Neural crest cell (in vitro differentiated cells): Measurements from ENCODE around the gene NCOA5. TPM values are rescaled to one million over a fixed set of nuclear protein-coding genes. Genes with fewer than 3 reads are reported as not detected.

Source experiments
- DNase-seq: peaks from one replicate; pipeline ENCODE4 v3.0.0; 2021; ENCODE audit warnings: low read depth, mixed read lengths, low spot score
- H3K27ac Mint-ChIP-seq: one replicate; pipeline ENCODE4 v1.8.0; 2021; ENCODE audit warnings: mild to moderate bottlenecking, mixed read lengths; ENCODE audit not compliant: unreplicated experiment
- H3K27me3 Mint-ChIP-seq: 2 replicates; pipeline ENCODE4 v1.8.0; 2021; ENCODE audit warnings: low read depth, mild to moderate bottlenecking, mixed read lengths
- H3K36me3 Mint-ChIP-seq: 2 replicates; pipeline ENCODE4 v1.8.0; 2021; ENCODE audit warnings: low read depth, mild to moderate bottlenecking, mixed read lengths
- H3K4me1 Mint-ChIP-seq: 2 replicates; pipeline ENCODE4 v1.8.0; 2021; ENCODE audit warnings: mixed read lengths
- H3K4me3 Mint-ChIP-seq: one replicate; pipeline ENCODE4 v1.8.0; 2021; ENCODE audit warnings: mild to moderate bottlenecking, mixed read lengths
- H3K9me3 Mint-ChIP-seq: 2 replicates; pipeline ENCODE4 v1.8.0; 2021; ENCODE audit warnings: mixed read lengths
- total RNA-seq: library from RNA; stranded (reverse); gene quantifications from 2 replicates; pipeline ENCODE4 v1.2.1, GENCODE V29; 2021
- TF ChIP-seq, protein P1 (sequence below): fragments of 200-600 bp; sonication (generic); conservative IDR thresholded peaks from 2 replicates; pipeline ENCODE4 v1.5.0; 2021; ENCODE audit warnings: antibody characterized with exemption, mild to moderate bottlenecking

NCOA5 gene
- total RNA-seq, 1 donor from 2014 or later: 69.5 TPM

DNA sequence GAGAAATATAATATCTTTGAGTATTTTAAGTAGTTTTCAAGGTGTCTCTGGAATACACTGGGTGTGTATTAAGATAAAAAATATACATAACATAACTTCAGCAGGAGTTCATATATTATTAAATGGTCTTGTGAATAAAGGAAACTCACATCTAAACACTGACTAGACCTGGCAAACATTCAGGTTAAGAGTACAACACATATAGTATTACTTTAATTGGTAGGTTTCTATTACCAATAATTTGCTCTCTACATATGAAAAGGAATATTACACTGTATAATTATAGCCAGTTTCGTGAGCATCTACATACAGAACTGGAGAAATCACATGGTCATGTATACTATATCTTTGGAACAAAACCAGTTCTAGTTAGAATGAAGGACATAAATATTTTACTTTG, 8.7 kb downstream of the NCOA5 start:
- no peak for DNase-seq

DNA sequence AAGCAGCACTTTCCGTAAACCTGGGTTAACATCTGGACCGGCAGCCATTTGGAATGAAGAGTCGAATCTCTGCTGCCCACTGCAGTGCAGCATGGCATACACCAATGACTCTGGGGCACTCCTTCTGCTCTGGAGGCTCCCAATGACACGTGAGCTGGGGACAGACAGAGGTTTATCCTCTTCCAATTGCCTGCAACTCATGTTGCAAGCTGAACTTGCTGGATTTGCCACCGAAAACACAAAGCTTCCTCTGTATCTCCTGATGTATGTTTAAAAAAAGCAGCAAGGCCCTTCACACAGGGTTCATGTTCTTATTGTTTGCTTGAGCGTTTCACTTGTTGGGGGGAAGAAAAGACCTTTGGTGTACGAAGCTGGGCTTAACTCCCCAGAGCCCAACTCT, 10.8 kb downstream of the NCOA5 start:
- Mint-ChIP-seq H3K27ac (peak overlapping the region; percentile 52), H3K27me3 (no peaks in the 10 kb centered on the region), H3K9me3 (no peaks in the 10 kb centered on the region), H3K4me3 (peak overlapping the region; percentile 6), H3K36me3 (peaks cover 3% of the 10 kb centered on the region), H3K4me1 (peaks cover 48% of the 10 kb centered on the region)
- TF ChIP-seq, protein P1, sequence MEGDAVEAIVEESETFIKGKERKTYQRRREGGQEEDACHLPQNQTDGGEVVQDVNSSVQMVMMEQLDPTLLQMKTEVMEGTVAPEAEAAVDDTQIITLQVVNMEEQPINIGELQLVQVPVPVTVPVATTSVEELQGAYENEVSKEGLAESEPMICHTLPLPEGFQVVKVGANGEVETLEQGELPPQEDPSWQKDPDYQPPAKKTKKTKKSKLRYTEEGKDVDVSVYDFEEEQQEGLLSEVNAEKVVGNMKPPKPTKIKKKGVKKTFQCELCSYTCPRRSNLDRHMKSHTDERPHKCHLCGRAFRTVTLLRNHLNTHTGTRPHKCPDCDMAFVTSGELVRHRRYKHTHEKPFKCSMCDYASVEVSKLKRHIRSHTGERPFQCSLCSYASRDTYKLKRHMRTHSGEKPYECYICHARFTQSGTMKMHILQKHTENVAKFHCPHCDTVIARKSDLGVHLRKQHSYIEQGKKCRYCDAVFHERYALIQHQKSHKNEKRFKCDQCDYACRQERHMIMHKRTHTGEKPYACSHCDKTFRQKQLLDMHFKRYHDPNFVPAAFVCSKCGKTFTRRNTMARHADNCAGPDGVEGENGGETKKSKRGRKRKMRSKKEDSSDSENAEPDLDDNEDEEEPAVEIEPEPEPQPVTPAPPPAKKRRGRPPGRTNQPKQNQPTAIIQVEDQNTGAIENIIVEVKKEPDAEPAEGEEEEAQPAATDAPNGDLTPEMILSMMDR: no peak
- DNase-seq: no peak

More for the DNA sequence above, 8.7 kb downstream of the NCOA5 start:
- Mint-ChIP-seq H3K4me1 (peaks cover 45% of the 10 kb centered on the region), H3K4me3 (no peak overlapping the region), H3K27ac (no peak overlapping the region), H3K36me3 (no peaks in the 10 kb centered on the region), H3K9me3 (no peaks in the 10 kb centered on the region), H3K27me3 (no peaks in the 10 kb centered on the region)
- TF ChIP-seq, protein P1: no peak

DNA sequence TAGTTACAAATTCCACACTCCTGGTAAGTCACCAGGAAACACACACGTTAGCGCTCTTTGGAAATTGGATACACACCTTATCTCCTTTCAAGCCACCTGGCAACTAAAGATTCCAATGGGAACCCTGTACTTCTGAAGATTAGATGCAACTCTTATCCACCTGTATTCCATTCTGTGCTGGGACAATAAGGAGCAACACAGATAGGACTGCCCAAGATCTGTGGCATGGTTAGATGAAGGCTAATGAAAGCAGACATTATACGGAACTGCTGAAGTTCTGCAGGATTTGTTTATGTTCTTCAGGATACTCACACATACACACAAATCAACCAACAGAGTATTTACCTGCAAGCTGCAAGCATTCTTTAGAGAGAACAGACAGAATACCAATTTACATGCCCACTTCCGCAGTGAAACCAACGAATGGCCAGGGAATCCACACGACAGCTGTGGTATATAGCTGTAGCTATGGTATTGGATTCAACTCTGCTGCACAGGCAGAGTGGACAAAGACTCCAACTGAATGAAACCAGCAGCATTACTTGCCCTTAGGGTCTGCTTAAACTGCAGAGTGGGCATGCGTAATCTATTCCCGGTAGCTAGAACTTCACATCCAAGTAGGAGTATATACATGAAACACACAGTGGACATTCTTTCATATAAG, 12.0 kb downstream of the NCOA5 start:
- DNase-seq: no peak
- no peak overlapping the region for H3K4me3 Mint-ChIP-seq
- H3K9me3 Mint-ChIP-seq: no peaks in the 10 kb centered on the region
- no peak overlapping the region for H3K27ac Mint-ChIP-seq
- TF ChIP-seq, protein P1: no peak
- H3K36me3 Mint-ChIP-seq: peaks cover 3% of the 10 kb centered on the region
- H3K4me1 Mint-ChIP-seq: peaks cover 48% of the 10 kb centered on the region
- no peaks in the 10 kb centered on the region for H3K27me3 Mint-ChIP-seq

DNA sequence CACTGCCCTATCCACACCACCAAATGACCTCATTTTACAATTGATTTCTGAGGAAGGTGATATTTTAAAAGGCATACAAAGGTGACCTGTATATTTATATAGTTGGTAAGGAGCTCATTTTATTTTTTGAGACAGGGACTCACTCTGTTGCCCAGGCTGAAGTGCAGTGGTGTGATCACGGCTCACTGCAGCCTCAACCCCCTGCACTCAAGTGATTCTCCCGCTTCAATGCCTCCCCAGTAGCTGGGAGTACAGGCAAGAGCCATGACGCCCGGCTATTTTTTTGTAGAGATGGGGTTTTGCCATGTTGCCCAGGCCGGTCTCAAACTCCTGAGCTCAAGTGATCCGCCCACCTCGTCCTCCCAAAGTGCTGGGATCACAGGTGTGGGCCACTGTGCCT, 13.0 kb downstream of the NCOA5 start:
- DNase-seq: no peak
- H3K4me1 Mint-ChIP-seq: peaks cover 48% of the 10 kb centered on the region
- H3K4me3 Mint-ChIP-seq: no peak overlapping the region
- no peaks in the 10 kb centered on the region for H3K27me3 Mint-ChIP-seq
- H3K36me3 Mint-ChIP-seq: peaks cover 3% of the 10 kb centered on the region
- H3K9me3 Mint-ChIP-seq: no peaks in the 10 kb centered on the region
- TF ChIP-seq, protein P1: no peak
- H3K27ac Mint-ChIP-seq: no peak overlapping the region

GRCh38 chr20:46074006-46074405, 15.8 kb downstream of the NCOA5 start:
- TF ChIP-seq, protein P1: no peak
- Mint-ChIP-seq H3K36me3 (peaks cover 5% of the 10 kb centered on the region), H3K27ac (peak overlapping the region; percentile 10), H3K4me1 (peaks cover 35% of the 10 kb centered on the region), H3K27me3 (no peaks in the 10 kb centered on the region), H3K4me3 (no peak overlapping the region), H3K9me3 (no peaks in the 10 kb centered on the region)
- no peak for DNase-seq
